EH (cell line): ENCODE data around the gene GPR39.

Source experiments
- DNase-seq: peaks from one replicate; pipeline ENCODE4 v3.0.0-alpha.2; 2015; ENCODE audit warnings: low read depth

Gene GPR39

DNA sequence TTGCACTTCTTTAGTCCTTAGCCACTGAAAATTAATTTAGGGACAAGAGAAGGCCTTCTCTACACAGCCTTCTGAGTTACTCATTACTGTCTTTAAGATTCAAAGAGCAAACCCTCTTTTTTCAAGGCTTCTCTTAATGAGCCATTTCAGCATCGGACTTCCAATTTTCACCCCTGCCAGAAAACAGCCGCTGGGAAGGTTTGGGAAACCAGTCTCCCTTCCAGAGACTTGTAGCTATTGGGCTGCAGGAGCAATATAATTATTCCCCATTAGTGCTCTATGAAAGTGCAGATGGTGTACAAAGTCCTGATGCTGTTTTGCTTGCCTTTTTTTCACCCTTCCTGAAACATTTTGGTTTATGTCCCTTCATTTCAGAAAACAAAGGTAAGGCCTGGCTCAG lies 79.3 kb downstream of the GPR39 start:
- no peak for DNase-seq

DNA sequence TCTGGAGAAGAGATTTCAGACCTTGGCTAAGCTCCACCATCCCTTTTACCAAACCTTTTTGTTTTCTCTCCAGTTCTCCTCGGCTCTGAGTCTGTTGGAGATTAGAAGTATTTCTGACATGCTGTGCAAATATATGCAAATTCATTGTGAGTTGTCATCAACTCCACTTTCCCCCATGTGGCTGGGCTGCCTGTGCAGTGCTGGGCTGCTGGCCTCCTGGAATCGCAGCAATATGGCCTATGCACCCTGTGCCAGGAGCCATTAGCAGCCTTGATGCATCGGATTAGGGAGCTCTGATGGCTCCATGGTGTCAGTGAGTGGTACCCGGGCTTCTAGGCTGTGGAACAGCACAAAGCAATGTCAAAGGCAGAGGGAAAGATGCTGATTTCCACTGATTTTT lies 80.0 kb downstream of the GPR39 start:
- DNase-seq, result no peak

DNA sequence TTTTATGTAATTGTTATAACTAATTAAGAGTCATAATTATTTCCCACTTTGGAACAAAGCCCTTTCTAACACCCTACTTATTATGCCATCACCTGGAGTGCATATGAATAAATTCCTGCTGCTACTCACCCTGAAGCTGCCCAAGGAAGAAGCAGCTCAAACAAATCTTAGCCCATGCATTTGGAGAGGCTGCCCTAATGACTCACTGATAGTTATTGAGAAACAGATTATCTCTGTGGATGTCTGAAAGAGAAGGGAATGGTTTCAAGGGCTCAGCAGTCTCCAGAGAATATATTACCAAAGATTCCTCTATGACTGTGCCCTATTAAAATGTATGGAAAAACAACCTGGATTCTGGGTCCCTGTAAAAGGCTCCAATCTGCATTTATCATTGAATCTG lies 81.0 kb downstream of the GPR39 start:
- DNase-seq, result no peak

DNA sequence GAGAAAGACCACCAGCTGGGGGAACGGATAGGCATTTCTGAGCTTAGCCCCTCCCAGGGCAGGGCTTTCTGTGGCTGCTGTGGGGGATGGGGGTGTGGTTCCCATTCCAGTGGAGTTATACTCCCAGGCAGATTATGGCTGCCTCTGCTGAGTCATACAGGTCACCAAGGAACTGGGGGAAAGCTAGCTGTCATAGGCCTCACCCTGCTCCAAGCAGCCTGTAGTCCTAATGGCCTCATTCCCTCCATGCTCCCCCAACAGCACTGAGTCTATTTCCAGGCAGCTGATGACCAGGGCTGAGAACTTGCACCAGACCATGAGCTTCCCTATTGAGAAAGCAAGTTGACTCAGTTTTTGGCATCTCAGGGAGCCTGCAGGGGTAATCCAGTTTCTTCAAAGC lies 87.1 kb downstream of the GPR39 start:
- peak; percentile 46 for DNase-seq

DNA sequence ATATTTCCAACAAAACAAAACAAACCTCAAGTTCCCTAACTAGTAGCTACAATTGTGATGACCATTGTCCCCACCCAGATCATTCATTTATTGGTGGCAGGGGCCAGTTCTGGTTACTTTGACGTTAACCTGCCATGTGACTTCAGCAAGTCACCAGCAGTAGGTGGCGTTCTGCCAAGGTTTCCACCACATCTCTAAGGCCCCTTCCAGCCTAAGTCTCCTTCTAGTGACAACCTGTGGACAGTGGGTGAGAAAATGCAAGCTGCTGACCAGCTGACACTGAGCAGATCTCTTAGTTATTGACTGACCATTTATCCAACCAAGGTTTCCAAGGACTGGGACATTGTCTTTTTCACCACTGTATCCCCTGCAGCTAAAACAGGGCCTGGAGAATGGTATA lies 98.4 kb downstream of the GPR39 start:
- DNase-seq, result no peak

DNA sequence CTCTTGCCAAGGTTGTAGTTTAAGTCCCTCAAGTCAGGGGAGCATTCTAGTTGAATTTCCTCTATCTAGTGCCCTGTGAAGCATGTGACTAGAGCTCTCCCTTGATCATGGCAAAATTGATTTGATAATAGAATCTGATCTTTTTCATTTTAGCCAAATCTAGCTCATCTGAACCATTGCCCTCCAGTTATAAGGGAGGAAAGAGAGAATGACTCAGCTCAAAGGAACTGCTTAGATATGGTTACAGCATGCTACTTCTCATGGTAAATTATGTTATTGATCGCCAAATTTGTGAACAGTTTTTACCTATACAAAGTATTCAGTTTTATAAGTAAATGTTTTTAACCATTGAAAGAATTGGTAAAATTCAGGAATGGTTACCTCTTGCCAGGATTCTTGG lies 100.8 kb downstream of the GPR39 start:
- no peak for DNase-seq

DNA sequence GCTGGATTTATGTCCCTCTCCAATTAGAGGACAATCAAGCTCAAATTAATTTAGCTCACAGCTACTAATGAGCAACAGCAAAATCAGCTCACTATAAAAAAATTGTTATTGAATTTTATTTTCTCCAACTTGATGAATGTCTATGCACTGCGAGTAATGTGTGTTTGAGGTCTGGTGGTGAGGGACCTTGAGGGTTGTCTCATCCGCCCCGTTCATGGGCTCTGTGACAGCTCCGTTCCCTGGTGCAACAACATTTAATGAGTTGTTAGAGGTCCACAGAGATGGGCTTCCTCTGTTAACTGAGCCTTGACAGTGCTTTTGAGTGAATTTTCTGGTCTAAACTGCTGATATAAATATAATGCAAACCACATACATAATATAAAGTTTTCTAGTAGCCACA lies 101.7 kb downstream of the GPR39 start:
- no peak for DNase-seq

DNA sequence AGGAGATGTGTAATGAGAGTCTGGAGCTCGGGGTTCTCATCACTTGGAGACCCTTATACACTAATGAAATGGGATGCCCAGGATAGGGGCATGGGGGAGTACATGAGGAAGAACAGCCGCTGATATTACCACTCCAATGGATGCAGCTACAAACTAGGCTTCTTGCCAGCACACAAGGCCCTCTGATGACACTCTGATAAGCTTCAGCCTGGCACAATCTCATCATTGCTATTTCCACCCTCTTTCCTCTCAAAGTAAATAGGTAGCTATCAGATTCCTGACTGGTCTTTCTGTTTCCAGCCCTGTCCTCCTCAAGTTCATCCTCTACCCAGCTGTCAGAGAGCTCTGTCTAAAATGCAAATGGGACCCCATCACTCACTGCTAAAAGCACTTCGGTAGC lies 103.0 kb downstream of the GPR39 start:
- DNase-seq, result no peak

DNA sequence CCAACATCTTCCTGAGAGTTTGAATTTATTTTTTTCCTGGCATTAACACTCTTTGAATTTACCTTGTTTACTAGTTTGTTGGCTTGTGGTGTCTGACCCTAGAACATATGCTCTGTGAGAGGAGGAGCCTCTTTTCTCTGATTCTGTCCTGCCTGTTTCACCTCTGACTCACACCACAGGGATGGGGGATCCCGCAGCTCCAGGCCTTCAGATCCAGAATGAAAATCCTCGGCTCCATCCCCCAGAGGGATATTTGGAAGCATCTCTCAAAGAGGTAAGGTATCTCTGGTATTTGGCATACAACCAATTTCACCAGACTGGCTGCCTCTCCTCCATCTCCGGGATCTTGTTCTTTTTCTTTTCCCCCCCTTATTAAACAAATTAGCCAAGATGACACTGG lies 104.7 kb downstream of the GPR39 start:
- DNase-seq, result peak; percentile 27

DNA sequence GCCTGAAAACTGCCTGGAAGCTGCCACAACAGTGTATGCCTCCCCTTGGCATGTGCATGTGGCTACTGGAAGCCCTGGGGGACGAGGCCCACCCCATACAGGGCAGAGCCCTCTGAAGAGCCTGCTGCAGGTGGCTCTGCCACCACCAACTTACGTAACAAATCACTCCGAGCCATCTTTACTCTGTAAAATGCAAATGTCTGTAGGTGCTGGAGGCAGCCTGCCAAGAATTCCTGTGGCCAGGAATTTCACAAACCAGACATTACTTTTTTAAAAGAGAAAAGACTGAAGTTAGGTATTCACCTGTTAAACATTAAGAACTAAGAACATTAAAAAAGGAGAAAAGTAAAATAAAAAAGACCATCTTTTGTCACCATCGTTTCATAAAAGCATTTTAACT lies 106.3 kb downstream of the GPR39 start:
- DNase-seq, result no peak

DNA sequence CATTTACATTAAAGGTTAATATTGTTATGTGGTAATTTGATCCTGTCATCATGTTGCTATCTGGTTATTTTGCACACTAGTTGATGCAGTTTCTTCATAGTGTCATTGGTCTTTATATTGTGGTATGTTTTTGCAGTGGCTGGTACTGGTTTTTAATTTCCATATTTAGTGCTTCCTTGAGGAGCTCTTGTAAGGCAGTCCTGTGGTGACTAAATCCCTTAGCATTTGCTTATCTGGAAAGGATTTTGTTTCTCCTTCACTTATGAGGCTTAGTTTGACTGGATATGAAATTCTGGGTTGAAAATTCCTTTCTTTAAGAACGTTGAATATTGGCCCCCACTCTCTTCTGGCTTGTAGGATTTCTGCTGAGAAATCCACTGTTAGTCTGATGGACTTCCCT lies 120.5 kb downstream of the GPR39 start:
- peak; percentile 55 for DNase-seq

DNA sequence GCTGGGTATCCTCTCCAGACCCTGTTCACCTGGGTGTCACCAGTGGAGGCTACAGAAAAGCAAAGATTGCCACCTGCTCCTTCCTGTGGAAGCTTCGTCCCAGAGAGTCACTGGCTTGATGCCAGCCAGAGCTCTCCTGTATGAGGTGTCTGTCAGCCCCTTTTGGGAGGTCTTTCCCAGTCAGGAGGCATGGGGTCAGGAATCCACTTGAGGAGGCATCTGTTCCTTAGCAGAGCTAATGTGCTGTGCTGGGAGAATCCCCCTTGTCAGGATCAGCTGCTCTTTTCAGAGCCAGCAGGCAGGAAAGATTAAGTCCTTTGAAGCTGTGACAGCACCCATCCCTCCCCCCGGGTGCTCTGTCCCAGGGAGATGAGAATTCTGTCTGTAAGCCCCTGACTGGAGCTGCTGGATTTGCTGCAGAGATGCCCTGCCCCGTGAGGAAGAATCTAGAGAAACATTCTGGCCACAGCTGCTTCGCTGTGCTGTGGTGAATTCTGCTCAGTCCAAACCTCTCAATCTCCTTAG lies 121.8 kb downstream of the GPR39 start:
- no peak for DNase-seq

DNA sequence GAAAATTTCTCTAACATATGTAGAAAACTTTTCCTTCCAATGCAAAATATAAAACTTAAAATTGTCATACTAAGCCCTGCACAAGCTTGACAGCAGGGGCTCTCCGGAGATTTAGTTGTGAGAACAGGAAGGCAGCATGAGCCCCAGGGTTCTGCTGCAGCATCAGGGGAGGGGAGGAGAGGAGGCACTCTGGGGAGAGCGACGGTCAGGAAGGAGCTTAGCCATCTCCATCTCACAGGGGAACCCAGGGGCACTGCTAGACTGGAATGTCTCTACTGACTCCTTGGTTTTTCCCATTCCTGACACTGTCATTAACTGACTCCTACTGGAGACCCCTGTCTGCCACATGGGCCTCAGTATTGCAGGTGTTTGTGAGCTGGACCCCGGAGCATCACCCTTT lies 123.6 kb downstream of the GPR39 start:
- no peak for DNase-seq

DNA sequence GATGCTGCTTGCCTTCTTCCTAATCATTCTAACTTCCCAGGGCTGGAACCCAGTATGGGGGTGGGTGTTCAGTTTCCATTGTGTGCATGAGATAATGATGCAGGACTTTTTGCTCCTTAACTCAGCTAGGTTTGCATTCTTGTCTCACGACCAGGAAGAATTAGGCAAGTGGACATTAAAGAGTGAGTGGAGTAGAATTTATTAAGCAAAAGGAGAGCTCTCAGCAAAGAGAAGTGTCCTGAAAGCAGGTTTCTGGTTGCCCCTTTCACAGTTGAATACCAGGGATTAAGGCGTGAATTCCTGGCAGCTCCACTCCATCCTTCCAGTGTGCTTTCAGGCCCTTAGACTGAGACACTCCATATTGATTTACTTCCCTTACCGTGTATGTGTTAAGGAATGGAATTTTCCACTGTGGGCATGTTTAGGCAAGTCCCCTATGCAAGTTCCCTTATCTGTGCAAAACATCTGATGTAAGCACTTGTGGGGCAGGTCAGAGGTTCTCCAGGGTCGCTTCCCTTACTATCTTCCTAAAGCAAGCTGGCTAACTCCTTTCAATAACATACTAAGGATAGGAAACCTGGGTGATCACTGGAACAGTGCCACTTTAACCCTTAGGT lies 126.5 kb downstream of the GPR39 start:
- peak; percentile 22 for DNase-seq

DNA sequence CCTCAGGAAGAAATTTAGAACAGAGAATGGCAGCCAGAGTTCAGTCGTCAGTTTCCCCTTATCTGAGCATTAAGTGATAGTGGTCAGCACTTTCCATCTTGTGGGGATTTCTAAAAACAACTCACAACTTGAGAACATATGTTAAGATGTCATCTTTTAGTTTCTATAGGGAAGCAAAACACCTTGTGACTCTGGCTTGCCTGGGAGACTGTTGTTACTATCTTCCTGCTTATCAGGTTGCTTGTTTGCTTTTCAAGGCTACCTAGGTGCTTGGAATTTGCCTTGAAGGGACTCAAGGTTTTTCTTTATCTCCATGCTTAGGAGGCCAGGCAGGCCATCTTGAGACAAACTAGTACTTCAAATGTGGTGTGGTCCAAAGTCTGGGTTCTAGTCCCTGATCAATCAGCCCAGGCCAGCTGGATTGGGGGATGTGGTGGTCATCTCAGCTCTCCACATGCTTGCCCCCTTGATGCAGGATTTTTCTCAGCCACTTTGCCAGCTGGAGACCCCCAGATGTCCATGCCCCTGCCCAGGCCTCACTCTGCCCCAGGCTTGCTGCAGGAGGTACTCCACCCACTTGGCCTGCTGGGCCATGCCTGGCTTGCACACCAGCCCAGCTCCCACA lies 127.5 kb downstream of the GPR39 start:
- no peak for DNase-seq

DNA sequence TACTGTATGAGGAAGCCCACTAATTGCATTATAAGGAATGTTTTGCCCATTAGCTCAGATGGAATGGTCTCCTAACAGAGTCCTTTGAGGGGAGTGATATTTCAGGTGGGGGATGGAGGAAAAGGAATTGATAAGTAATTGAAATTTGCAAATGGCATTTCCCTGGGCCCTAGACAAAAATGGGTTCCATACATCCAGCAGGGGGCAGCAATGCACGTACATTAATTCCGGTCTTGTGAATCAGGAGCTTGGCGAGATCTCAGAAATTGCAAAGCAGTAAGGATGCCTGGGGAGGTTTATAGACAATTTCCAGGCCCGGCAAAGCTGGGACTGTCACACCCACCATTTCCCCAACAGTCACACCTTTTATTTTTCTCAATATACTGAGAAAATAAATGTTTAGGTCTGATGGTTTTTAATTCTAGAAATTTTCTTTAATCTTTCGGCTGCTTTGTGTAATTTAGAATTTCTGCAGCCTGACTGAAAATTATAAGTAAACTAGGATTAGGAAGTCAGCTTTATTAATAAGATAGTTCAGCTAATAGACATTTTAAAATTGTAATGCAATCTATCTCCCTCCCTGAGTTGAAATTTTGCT lies 130.6 kb downstream of the GPR39 start:
- peak; percentile 81 for DNase-seq

DNA sequence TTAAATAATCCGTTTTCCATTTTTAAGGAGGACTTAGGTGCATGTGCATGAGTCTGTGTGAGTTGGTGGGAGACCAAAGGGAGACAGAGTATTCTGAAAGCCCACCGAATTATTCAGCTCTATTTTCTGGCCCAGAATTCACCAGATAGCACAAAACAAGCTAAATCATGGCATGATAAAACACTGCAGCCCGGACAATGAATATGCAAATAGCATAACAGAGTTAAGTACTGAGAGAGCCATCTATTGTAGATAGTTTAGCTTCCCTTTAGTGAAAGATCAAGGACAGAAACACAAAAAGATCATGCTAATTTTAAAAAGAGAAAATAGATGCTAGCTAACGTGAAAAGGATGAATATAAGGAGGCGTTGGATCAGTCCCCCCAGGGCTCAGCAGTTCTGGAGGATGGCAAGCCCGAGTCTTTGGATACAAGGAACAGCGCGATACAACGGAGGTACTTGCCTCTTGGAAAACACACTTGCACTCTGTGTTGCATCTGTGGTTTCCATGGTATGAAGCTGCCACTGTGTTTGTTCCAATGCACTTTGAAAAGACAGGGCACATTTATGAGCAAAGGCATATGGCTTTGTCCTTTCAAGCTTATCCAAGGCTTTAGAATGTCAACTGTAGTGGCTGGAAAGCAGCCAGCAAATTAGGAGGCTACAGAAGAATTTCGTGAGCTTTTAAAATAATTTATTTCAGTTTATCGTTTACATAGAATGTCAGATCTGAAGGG lies 133.5 kb downstream of the GPR39 start:
- peak; percentile 2 for DNase-seq

DNA sequence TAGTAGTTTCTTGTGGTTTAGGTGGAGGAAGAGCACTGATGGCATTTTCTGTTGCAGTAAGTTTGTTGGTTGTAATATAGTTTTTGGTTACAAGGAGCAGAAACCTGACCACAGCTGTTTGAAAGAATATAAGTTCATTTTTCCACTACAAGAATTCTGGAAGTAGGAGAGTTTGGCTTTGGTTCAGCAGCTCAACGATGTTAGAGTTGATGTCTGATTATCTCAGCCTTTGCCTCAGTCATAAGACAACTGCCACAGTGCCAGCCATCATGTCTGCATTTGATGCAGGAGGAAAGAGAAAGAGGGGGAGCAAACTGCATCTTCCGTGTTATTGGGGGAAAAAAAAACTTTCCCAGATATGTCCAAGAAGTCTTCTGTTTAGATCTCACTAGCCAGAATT lies 134.3 kb downstream of the GPR39 start:
- no peak for DNase-seq

DNA sequence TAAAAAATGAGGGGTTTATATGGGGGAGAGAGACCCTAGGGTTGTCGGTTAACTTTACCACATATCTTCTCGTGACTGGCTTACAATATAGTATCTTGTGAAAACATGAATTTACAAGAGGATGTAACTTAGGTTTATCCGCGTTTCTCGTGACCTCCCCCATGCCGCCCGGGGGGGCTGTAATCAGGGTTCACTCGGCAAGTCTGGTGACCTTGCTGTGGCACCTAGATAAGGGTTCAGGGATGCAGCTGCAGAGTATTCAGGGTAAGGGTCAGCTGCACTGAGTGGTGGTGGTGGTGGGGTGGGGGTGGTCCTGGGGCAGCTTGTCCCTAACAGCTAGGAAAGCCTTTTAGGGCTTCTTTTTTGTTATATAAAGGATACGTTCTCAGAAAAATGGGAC lies 141.1 kb downstream of the GPR39 start:
- DNase-seq, result no peak

DNA sequence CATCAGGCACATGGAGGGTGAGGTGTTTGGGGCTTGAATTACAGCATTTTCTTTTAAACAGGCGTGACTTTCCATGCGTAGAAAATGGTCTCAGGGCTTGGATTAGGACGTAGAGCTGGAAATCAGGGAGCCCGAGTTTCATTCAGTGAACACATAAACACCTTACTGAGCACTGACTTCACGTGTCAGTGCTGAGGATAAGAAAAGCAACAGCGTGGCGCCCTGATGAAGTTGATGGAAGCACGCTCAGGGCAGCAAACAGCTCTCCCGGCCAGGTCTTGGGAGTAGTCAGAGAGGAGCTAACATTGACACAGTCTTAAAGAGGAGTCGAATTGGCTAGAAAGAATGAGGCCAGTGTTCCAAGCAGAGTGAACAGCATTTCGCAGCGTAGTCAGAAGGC lies 142.7 kb downstream of the GPR39 start:
- DNase-seq, result no peak

DNA sequence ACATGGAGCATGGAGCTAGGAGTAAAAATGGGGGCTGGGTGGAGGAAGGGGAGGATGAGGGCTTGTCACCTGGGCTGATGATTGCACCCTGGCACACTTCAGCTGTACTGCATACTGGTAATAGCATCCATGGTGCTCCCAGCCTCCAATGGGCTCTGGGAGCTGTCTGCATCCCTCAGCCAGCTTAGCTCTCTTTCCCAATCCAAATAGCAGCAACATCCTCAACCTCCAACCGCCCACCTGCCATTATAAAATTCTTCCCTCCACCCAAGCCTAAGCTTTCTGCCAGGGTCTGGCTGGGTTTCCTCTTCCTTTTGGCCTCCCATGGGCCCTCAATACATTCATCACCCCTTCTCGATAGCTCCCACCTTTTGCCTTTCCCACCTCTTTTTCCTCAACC lies 143.3 kb downstream of the GPR39 start:
- no peak for DNase-seq

DNA sequence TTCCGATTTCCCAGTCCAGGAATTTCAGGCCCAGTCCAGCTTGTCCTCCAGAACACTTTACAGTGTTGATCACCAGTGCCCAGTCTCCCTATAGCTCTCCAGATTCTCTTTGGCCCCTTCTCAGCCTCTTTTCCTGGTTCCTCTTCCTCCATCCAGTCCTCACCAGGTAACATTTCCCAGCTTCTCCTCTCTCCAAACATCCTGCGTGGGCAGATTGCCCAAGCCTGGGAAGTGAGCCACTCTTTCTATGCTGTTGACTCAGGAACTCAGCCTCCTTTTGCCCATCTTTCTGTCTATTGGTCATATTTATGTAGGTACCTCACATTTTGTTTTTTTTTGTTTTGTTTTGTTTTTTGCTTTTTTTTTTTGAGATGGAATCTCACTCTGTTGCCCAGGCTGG lies 144.0 kb downstream of the GPR39 start:
- DNase-seq, result no peak

DNA sequence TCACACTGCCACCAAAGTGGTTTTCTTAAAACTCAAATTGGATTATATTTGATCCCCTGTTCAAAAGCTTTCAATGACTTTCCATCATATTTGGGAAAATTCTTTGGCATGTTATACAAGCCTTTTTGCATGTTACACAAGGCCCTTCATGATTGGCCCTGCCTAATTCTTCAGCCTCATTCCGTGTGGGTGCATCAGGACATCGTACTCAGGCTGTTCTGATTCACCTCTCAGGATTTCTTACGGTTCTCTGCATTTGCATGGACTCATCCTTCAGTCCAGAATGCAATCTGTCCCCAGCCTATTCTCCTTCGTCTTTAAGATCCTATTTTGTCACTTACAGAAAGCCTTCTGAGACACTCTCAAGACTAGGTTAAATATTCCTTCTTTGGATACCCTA lies 145.6 kb downstream of the GPR39 start:
- DNase-seq, result peak; percentile 60
